HG03159 (cell line): Measurements from ENCODE around the gene TCF4.
A peak's percentile ranks its signal among the peaks of the same experiment; 100 is the strongest.

Source experiments
- ATAC-seq: cut with Tn5 transposase; IDR thresholded peaks from one replicate; pipeline ENCODE4 v1.9.1; 2021; ENCODE audit warnings: mild to moderate bottlenecking, moderate library complexity; ENCODE audit not compliant: unreplicated experiment

Gene TCF4

DNA sequence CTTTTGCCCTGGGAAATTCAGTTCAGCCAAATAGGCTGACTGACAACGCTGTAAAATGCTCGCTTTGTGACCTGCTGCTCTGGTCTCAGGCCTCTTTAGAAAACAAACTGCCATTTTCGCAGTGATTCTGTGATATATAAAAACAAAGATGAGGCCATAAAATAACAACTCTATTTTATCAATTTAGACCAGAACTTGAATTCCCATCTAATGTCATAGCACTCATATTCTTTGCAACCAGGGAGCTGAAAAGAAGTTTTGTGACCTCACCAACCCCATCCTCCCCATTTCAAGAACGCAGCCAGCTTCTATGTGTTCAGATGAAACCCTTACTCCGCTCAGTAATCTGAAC lies 40.3 kb downstream of the TCF4 start:
- ATAC-seq = no peak

GRCh38 chr18:55546851-55547704 lies 40.9 kb downstream of the TCF4 start:
- no peak for ATAC-seq

DNA sequence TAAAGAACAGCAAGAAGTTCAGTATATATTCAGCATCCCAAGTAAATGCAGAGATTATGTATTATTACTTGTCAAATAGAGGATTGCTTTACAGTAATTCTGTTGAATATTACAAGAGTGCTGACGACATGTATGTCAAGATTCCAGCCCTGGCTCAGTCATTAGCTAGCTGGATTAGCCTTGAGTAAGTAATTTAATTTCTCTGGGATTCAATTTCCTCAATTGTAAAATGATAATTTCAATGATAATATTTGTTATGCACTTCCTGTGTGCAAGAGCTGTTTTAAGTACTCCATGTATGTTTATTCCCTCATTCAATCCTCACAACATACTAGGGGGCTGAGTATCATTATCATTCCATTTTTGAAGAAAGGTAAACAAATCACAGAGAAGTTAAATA lies 44.0 kb downstream of the TCF4 start:
- ATAC-seq = no peak

DNA sequence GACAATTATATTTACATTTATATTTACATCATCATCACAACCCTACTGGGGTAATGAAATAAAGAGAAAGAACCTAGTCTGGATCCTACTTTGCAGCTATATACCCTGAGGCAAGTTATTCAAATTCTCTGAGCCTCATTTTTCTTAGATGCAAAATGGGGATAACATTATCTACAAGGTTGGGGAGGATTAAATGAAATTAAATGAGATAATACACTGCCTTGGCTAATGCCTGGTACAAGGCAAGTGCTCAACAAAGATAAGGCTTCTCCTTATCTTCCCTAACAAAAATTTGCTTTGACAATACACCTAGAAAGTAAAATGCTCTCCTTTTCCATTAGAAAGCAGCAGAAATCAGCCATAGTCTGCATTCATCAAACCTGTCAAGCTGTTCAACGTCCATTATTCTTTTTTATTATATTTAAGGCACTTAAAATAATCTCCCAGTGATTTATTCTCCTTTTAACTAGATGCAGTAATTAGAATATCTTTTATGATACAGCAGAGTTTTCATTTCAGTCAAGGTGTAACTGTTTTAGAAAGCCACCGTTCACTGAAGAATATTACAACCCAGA lies 44.8 kb downstream of the TCF4 start:
- ATAC-seq = no peak

DNA sequence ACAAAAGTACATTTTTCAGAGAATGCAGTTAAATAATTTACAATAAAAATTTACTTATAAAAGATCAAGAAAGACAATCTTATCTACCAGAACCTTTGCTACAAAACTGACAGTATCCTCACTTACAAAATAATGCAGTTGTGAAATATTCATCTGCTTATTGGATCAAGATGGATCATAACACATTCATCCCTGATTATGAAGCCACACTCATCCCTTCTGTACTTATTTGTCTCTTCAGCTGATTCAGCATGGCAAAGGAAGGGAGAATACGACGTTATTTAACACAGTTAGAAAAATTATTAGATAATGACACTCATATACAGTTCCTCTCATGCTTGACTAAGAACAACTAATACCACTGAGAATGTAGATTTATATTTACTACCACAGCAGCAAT lies 46.4 kb downstream of the TCF4 start:
- no peak for ATAC-seq

DNA sequence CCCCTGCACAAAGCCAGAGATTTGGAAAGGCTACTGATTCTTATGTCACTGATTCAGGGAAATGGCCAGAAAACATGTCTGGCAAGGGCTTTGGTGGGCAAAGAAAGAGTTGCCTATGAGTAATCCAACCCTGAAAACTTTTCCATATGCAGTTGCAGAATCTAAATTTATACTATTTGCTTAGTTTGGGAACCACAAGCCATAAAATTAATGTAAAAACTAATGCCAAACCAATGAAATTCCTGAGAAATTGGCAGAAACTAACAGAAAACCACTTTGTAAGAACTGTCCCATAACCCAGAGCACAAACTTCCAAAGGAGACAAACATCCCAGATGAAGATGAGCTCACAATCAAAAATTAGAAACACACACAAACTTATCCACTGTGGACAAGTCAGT lies 48.8 kb downstream of the TCF4 start:
- no peak for ATAC-seq

GRCh38 chr18:55534996-55535395 lies 53.0 kb downstream of the TCF4 start:
- ATAC-seq = no peak

DNA sequence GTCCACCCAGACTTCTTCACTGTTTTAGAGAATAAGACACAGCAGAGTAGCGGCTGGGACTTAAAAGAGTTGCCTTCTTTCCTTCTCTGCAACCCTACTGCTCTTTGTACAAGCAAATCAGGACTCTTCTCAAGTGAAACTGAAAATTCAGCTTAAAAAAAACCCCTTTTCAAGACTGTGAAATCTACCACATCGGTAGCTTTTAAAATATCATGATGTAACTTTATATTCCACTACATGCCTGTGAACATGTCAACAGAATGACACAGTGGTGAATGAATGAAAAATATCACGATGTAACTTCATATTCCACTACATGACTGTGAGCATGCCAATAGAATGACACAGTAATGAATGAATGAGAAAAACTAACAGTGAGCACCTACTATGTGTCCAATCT lies 53.4 kb downstream of the TCF4 start:
- ATAC-seq = no peak

DNA sequence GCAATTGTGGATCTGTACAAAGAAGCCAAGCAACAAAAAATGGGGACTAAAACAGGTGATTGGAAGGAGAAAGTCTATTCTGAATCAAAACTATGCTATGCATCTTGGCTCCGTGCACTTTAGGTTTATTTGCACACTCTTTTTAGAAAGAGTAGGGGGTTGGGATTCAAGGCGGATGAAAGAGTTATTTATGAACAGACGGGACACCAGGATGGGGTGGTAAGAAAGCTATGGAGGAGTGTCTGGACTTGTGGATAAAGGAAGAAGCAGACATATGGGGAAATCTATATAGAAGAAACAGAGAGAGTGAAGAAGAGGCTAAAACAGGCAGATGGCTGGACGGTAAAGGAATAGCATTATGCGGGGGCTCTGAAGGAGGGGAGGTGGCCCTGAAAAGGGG lies 57.8 kb downstream of the TCF4 start:
- ATAC-seq = no peak

- ATAC-seq = no peak
These were observed 58.4 kb downstream of the TCF4 start for GRCh38 chr18:55529581-55529980.

DNA sequence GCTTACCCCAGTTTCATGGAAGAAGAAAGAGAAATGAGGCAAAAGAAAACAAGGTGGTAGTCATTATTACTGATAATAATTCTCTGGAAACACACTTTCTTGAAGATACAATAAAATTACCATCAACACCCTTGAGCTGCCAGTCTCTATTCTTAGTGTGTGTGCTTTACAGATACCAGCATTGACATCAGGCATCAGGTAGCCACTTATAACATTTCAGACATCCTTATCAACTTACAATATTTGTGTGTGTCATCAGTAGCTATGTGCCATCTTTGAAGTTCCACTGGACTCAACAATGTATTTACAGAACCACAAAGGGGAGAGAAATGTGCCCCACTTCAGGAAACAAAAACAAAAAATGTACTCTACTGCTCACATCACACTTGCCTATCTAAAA lies 62.1 kb downstream of the TCF4 start:
- no peak for ATAC-seq

- no peak for ATAC-seq
These were observed 63.5 kb downstream of the TCF4 start for GRCh38 chr18:55524353-55525073.

DNA sequence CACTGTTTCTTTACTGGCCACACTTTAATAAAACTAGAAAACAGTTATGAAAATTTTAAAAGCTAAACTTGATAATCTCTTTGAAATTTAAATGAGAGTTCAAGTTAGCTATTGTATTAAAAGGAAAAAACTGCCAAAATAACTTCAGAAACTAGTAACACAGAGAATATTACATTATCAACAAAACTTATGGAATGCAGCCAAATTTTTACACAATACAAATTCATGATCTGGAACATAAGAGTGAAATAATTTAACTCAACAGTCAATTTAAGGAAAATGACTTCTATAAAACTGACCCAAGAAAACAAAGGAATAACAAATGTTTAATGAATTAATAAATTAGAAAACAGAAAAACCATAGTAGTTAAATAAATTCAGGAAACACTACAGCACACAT lies 65.0 kb downstream of the TCF4 start:
- ATAC-seq = no peak

DNA sequence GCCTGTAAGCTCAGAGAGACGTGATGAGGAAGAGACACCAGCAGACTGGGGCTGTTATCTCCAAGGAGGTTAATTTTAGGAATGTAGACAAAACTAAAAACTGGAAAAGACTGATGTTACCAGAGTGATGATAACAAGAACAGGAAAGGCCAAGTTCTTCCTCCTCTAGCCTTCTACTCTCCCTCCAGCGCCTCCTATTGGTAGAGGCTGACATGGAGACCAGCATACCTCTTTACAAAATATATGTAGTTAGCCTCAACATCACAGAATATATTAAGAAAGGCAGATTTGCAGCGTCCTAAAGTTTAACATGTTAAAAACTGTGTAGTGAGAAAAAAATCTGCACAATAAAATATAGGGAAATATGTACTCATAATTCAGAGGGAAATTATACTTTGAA lies 66.0 kb downstream of the TCF4 start:
- ATAC-seq = no peak

DNA sequence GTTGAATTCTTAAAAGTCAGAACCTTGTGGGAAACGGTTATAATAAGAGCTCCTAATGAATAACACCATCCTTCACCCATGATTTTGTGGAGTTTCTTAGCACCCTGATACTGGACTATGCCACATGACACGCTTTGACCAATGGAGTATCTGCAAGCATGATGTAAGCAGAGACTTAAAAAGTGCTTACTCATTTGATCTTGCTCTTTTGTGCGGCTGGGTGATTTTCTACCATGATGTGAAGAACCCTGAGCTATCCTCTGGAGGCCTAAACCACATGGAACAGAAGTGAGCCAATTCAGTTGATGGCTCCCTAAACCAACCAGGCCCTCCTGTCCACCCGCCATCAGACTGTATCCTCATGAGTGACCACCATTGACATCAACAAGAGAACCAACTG lies 70.9 kb downstream of the TCF4 start:
- no peak for ATAC-seq

GRCh38 chr18:55515941-55516710 lies 71.9 kb downstream of the TCF4 start:
- ATAC-seq = no peak

GRCh38 chr18:55515214-55515613 lies 72.8 kb downstream of the TCF4 start:
- ATAC-seq = no peak

DNA sequence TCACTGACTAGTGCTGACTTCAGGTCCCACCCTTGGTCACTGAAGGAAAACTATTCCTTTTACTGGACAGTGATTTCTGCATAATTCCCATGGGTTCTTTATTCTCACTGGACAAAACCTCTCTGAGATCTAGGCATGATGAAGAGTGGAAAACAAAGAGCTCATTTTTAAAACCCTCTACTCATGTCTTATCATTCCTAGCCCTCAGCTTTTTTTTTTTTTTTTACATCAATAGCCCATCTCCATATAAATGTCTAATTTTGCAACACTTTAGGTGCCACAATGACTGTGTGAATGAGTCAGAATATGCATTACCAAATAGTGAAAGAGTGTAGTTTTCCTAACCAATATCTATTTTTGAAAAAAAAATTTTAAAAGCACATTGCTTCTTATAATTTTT lies 74.8 kb downstream of the TCF4 start:
- no peak for ATAC-seq

- no peak for ATAC-seq
These were observed 76.7 kb downstream of the TCF4 start for GRCh38 chr18:55511277-55511676.

DNA sequence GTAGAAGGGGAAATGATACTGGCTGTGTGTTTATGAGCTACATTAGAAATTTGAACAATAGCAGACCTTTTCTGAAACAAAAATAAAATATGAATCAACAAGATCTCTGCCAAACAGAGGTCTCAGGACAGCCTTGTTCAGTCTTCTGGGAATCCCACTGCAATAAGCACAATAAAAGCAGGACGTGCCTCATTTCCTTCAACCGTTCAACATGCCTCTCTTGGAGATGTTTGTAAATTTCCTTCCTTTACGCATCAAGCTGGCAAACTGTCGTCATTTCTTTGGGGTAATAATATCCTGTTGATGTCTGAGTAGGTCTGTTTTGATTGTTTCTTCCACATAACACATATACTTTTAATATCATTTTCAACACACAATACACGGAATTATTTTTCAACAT lies 77.2 kb downstream of the TCF4 start:
- ATAC-seq = no peak

DNA sequence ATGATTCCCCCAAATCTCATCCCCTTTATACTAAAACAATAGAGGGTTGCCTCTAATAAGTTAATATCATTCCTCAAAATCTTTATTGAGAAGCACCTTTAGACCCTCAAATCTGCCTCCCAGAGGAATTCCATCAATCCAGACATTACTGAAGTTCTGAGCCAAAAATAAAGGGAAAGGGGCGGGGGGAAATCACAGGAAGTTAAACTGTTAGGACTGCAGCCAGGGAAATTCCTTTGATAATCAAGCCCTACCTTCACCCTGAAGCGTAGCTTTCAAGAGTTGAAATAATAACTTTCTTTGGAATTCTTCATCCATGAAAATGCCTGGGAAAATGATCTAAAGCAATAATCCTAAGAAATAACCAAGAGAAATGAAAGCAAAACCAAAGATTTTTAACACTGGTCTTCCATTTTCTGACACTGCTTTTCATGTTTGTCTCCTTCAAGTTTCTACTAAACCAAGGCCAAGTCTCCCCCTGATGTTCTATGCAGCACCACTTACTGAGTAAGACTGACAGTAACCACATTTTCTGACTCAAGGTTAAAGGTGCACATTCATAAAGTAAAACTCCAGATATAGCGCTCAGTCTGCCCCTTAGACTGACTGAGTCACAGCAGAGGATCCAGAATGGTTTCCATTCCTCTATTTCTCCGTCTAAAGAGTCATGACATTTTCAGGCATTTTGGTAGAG lies 78.2 kb downstream of the TCF4 start:
- ATAC-seq = peak; percentile 89
